A673 (cell line): ENCODE results near the gene CH25H. TPM values are rescaled to one million over a fixed set of nuclear protein-coding genes. Genes with fewer than 3 reads are reported as not detected.

ENCODE experiments used
- BruUV-seq: library from RNA; stranded (reverse); fragments of 400-500 nt; replicated peaks from 2 replicates; lab custom pipeline; 2021; lab: Mats Ljungman, UMichigan
- CTCF ChIA-PET: fragments of 300-600 bp; sonication (Branson Sonifier 250); formaldehyde crosslinking; loops from one replicate; lab custom pipeline; 2022; ENCODE audit warnings: antibody characterized with exemption; lab: Charles Lee
- POLR2A ChIA-PET: fragments of 300-600 bp; sonication (Branson Sonifier 250); formaldehyde crosslinking; loops from one replicate; lab custom pipeline; 2022; ENCODE audit warnings: antibody characterized with exemption; ENCODE audit not compliant: low non-redundant PET; lab: Charles Lee
- DNase-seq: peaks from one replicate; pipeline ENCODE4 v3.0.0-alpha.2; 2015; ENCODE audit warnings: low spot score
- H3K27ac ChIP-seq: fragments of 200-600 bp; sonication (generic); 2 replicates; pipeline ENCODE4 v1.5.1; 2016; ENCODE audit warnings: mixed run types, low read depth, mild to moderate bottlenecking, mixed read lengths, antibody characterized with exemption, low read length; ENCODE audit not compliant: poor library complexity, severe bottlenecking
- H3K27me3 ChIP-seq: fragments of 200-600 bp; sonication (generic); replicated peaks from 2 replicates; pipeline ENCODE4 v1.6.1; 2017; ENCODE audit warnings: mixed run types, low read depth, mild to moderate bottlenecking, mixed read lengths, antibody characterized with exemption, low read length; ENCODE audit not compliant: insufficient read depth, poor library complexity
- H3K36me3 ChIP-seq: fragments of 200-600 bp; sonication (generic); 2 replicates; pipeline ENCODE4 v1.6.1; 2016; ENCODE audit warnings: mixed run types, mild to moderate bottlenecking, mixed read lengths, antibody characterized with exemption, low read length; ENCODE audit not compliant: insufficient read depth, poor library complexity, severe bottlenecking
- H3K4me1 ChIP-seq: fragments of 200-600 bp; sonication (generic); 2 replicates; pipeline ENCODE4 v1.6.1; 2017; ENCODE audit warnings: mixed run types, mild to moderate bottlenecking, mixed read lengths, antibody characterized with exemption, low read length; ENCODE audit not compliant: insufficient read depth, poor library complexity, severe bottlenecking
- H3K4me3 ChIP-seq: fragments of 200-600 bp; sonication (generic); 2 replicates; pipeline ENCODE4 v1.5.1; 2016; ENCODE audit warnings: low read depth, mixed run types, mild to moderate bottlenecking, mixed read lengths, low read length; ENCODE audit not compliant: poor library complexity, severe bottlenecking
- H3K9me3 ChIP-seq: fragments of 200-600 bp; sonication (generic); 2 replicates; pipeline ENCODE4 v1.6.1; 2016; ENCODE audit warnings: mixed run types, low read depth, mild to moderate bottlenecking, mixed read lengths, antibody characterized with exemption, low read length; ENCODE audit not compliant: poor library complexity, severe bottlenecking
- EZH2 ChIP-seq: fragments of 200-600 bp; sonication (generic); IDR thresholded peaks from 2 replicates; pipeline ENCODE4 v1.6.1; 2017; ENCODE audit warnings: borderline replicate concordance, low read depth, mild to moderate bottlenecking, mixed read lengths, antibody characterized with exemption, low read length; ENCODE audit not compliant: poor library complexity, severe bottlenecking
- intact Hi-C: fragments of 100-400 bp; cut with micrococcal nuclease; formaldehyde crosslinking; loops from one replicate; pipeline ENCODE4 v1.10.0; 2022; ENCODE audit not compliant: unreplicated experiment
- total RNA-seq: library from RNA; stranded (reverse); gene quantifications from 2 replicates; pipeline ENCODE4 v1.2.3, GENCODE V29; 2021
- TF ChIP-seq, protein P1 (sequence below): fragments of 300-800, 200-600 bp; sonication (generic); conservative IDR thresholded peaks from 2 replicates; pipeline ENCODE4 v1.5.1; 2017; ENCODE audit warnings: low read depth, mild to moderate bottlenecking, antibody characterized with exemption, low read length, moderate library complexity, mixed read lengths

CH25H gene
- total RNA-seq, 1 experiment from 2014 or later, result 0.56 TPM

DNA sequence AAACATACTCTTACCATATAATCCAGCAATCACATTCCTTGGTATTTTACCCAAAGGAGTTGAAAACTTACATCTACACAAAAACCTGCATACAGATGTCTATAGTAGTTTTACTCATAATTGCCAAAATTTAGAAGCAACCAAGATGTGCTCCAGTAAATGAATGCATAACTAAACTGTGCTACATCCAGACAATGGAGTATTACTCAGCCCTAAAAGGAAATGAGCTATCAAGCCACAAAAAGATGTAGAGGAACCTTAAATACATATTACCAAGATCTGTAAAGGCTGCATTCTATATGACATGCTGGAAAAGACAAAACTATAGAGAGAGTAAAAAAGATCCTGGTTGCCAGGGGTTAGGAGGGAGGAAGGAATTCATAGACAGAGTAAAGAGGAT is 21.8 kb upstream of the CH25H start:
- intact Hi-C loops, result no loop called here
- Histone ChIP-seq H3K4me1 (no peaks in the 10 kb centered on the region), H3K9me3 (no peaks in the 10 kb centered on the region), H3K4me3 (no peak overlapping the region), H3K36me3 (peaks cover 4% of the 10 kb centered on the region), H3K27me3 (no peaks in the 10 kb centered on the region), H3K27ac (no peak overlapping the region)
- DNase-seq, result no peak
- ChIA-PET CTCF (no interaction called here), POLR2A (no interaction called here)
- BruUV-seq, result no TSS peak
- no peak for TF ChIP-seq EZH2
- TF ChIP-seq, protein P1, sequence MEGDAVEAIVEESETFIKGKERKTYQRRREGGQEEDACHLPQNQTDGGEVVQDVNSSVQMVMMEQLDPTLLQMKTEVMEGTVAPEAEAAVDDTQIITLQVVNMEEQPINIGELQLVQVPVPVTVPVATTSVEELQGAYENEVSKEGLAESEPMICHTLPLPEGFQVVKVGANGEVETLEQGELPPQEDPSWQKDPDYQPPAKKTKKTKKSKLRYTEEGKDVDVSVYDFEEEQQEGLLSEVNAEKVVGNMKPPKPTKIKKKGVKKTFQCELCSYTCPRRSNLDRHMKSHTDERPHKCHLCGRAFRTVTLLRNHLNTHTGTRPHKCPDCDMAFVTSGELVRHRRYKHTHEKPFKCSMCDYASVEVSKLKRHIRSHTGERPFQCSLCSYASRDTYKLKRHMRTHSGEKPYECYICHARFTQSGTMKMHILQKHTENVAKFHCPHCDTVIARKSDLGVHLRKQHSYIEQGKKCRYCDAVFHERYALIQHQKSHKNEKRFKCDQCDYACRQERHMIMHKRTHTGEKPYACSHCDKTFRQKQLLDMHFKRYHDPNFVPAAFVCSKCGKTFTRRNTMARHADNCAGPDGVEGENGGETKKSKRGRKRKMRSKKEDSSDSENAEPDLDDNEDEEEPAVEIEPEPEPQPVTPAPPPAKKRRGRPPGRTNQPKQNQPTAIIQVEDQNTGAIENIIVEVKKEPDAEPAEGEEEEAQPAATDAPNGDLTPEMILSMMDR, result no peak

- DNase-seq, result no peak
- intact Hi-C loops, result no loop called here
- Histone ChIP-seq H3K9me3 (no peaks in the 10 kb centered on the region), H3K36me3 (peaks cover 4% of the 10 kb centered on the region), H3K4me1 (no peaks in the 10 kb centered on the region), H3K4me3 (no peak overlapping the region), H3K27ac (no peak overlapping the region), H3K27me3 (no peaks in the 10 kb centered on the region)
- ChIA-PET POLR2A (no interaction called here), CTCF (no interaction called here)
- BruUV-seq, result no TSS peak
- no peak for TF ChIP-seq EZH2
- TF ChIP-seq, protein P1, result no peak
Observed at GRCh38 chr10:89228146-89228545, 21.0 kb upstream of the CH25H start.

- no peak for DNase-seq
- ChIA-PET POLR2A (no interaction called here), CTCF (no interaction called here)
- Histone ChIP-seq H3K27ac (no peak overlapping the region), H3K4me3 (no peak overlapping the region), H3K36me3 (peaks cover 4% of the 10 kb centered on the region), H3K4me1 (no peaks in the 10 kb centered on the region), H3K27me3 (no peaks in the 10 kb centered on the region), H3K9me3 (no peaks in the 10 kb centered on the region)
- TF ChIP-seq EZH2, result no peak
- TF ChIP-seq, protein P1, result no peak
- intact Hi-C loops, result no loop called here
- no TSS peak for BruUV-seq
Observed at GRCh38 chr10:89226891-89227290, 19.8 kb upstream of the CH25H start.
